ENCODE measurements around the gene MEGF11.

DNA sequence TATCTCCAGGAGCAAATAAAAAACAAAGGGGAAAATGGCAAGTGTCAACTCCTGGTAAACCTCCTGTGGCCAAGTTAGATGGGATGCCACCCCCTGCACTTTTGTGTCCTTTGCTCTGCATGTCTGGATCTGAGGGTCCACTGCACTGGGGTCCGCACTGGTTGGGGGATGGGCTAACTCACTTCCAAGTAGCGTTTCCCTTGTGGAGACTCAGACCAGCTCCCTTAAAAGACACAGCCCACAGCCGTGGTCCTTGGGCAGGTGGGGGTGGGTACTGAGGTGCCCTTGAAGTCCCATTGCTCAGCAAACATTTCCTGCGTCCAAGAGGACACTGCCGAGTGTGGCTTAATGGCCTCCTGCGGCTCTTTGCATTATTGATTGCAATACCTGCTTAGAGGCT, 188.2 kb downstream of the MEGF11 start:
- TF ChIP-seq, protein P1, sequence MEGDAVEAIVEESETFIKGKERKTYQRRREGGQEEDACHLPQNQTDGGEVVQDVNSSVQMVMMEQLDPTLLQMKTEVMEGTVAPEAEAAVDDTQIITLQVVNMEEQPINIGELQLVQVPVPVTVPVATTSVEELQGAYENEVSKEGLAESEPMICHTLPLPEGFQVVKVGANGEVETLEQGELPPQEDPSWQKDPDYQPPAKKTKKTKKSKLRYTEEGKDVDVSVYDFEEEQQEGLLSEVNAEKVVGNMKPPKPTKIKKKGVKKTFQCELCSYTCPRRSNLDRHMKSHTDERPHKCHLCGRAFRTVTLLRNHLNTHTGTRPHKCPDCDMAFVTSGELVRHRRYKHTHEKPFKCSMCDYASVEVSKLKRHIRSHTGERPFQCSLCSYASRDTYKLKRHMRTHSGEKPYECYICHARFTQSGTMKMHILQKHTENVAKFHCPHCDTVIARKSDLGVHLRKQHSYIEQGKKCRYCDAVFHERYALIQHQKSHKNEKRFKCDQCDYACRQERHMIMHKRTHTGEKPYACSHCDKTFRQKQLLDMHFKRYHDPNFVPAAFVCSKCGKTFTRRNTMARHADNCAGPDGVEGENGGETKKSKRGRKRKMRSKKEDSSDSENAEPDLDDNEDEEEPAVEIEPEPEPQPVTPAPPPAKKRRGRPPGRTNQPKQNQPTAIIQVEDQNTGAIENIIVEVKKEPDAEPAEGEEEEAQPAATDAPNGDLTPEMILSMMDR (IDR thresholded peaks at IDR 0.05 in 8 of 11, conservative IDR thresholded peaks at IDR 0.05 in 3 of 11), result no peak
- no peak for TF ChIP-seq POLR2AphosphoS5 (IDR thresholded peaks at IDR 0.05)
